WERI-Rb-1 (cell line): ENCODE results near the gene EVI2B.

Source experiments
- DNase-seq: peaks from one replicate; pipeline ENCODE4 v3.0.0-alpha.2; 2020
- H3K27ac ChIP-seq: fragments of 250-450 bp; sonication (Bioruptor Pico); 2 replicates; pipeline ENCODE4 v1.5.1; 2020; ENCODE audit warnings: mild to moderate bottlenecking, moderate library complexity
- H3K27me3 ChIP-seq: fragments of 250-450 bp; sonication (Bioruptor Pico); 2 replicates; pipeline ENCODE4 v1.5.1; 2021; ENCODE audit warnings: mild to moderate bottlenecking, low read depth, moderate library complexity; ENCODE audit not compliant: insufficient read depth, severe bottlenecking
- H3K36me3 ChIP-seq: fragments of 250-450 bp; sonication (Bioruptor Pico); 2 replicates; pipeline ENCODE4 v1.5.1; 2020; ENCODE audit warnings: mild to moderate bottlenecking, moderate library complexity
- H3K4me3 ChIP-seq: 2 replicates; pipeline ENCODE4 v1.5.1; 2011; ENCODE audit warnings: low read depth, mild to moderate bottlenecking, control low read depth, low read length
- H3K9me3 ChIP-seq: fragments of 250-450 bp; sonication (Bioruptor Pico); 2 replicates; pipeline ENCODE4 v1.5.1; 2021; ENCODE audit warnings: mild to moderate bottlenecking, moderate library complexity; ENCODE audit not compliant: severe bottlenecking
- TF ChIP-seq, protein P1 (sequence below): IDR thresholded peaks from 2 replicates; pipeline ENCODE4 v1.5.1; 2011; ENCODE audit warnings: low read depth, mild to moderate bottlenecking, control low read depth, inconsistent platforms, low read length

EVI2B gene

DNA sequence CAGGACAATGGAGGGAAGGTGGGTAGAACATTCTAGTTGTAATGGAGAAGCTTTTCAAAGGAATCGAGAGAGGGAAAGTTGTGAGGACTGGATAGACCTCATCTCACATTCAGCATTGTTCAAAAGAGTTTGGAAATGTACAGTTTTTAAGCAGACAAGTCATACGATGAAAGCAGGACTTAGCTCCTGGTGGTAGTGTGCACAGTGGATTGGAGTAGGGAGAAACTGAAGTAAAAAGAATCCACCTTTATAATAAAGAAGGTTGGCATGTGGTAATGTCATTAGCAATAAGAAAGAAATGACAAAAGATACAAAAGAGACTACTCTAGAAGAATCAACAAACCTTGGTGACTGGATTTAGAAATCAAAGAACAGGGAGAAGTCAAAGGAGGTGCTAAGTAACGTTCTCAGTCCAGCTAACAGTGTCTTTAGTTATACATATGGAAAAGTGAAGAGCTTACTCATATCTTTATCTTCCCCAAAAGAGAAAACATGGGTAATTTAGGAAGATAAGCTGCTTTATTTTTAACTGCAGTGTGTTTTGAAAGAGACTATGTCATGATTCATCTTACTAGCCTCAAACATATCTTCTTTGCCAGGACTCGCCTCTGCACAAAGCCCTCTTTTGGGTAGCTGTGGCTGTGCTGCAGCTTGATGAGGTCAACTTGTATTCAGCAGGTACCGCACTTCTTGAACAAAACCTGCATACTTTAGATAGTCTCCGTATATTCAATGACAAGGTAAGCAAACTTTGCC, 26.2 kb upstream of the EVI2B start:
- DNase-seq = no peak
- H3K27me3 ChIP-seq = no peaks in the 10 kb centered on the region
- H3K36me3 ChIP-seq = peaks cover 56% of the 10 kb centered on the region

DNA sequence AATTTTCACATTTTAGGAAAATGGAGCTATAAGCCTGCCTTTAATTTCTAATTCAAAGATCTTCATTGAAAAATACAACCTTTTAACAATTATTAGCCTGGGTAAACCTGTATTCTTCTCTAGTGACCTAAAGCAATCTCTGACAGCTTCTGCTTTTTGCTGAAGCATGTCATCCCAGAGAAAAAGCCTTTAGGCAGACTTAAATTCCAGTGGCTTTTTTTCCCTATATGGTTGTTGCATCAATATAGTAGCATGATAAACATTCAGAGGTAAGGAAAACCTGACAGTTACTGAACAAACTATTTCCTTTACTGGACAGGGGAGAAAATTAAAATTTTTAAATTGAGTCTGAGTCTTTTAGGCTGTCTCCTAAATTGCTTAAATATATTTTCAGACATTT, 15.4 kb upstream of the EVI2B start:
- H3K4me3 ChIP-seq = no peak overlapping the region
- TF ChIP-seq, protein P1, sequence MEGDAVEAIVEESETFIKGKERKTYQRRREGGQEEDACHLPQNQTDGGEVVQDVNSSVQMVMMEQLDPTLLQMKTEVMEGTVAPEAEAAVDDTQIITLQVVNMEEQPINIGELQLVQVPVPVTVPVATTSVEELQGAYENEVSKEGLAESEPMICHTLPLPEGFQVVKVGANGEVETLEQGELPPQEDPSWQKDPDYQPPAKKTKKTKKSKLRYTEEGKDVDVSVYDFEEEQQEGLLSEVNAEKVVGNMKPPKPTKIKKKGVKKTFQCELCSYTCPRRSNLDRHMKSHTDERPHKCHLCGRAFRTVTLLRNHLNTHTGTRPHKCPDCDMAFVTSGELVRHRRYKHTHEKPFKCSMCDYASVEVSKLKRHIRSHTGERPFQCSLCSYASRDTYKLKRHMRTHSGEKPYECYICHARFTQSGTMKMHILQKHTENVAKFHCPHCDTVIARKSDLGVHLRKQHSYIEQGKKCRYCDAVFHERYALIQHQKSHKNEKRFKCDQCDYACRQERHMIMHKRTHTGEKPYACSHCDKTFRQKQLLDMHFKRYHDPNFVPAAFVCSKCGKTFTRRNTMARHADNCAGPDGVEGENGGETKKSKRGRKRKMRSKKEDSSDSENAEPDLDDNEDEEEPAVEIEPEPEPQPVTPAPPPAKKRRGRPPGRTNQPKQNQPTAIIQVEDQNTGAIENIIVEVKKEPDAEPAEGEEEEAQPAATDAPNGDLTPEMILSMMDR = no peak
- no peaks in the 10 kb centered on the region for H3K27me3 ChIP-seq
- H3K9me3 ChIP-seq = no peaks in the 10 kb centered on the region
- H3K27ac ChIP-seq = no peak overlapping the region
- DNase-seq = no peak
- peaks cover 24% of the 10 kb centered on the region for H3K36me3 ChIP-seq

More for the DNA sequence above, 26.2 kb upstream of the EVI2B start:
- no peak overlapping the region for H3K4me3 ChIP-seq
- TF ChIP-seq, protein P1 = no peak
- no peaks in the 10 kb centered on the region for H3K9me3 ChIP-seq
- H3K27ac ChIP-seq = no peak overlapping the region

DNA sequence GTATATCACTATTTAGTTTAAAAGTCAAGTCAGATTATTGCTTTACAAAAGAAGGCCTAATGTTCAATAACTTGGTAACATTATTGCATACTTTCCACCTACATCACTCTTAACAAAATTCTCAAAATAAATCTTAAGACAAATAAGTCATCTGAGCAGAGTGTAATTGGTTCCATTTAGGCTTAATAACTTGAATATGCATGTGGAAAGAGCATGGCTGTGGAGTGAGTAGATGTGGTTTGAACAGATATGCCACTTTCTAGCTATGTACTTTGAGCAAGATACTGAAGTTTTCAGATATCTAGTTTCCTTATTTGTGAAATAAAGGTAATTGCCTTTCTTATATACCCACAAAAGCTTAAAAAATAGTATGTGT, 14.3 kb upstream of the EVI2B start:
- Histone ChIP-seq H3K27ac (no peak overlapping the region), H3K27me3 (no peaks in the 10 kb centered on the region), H3K36me3 (peaks cover 24% of the 10 kb centered on the region), H3K4me3 (no peak overlapping the region), H3K9me3 (no peaks in the 10 kb centered on the region)
- TF ChIP-seq, protein P1 = no peak
- DNase-seq = no peak

DNA sequence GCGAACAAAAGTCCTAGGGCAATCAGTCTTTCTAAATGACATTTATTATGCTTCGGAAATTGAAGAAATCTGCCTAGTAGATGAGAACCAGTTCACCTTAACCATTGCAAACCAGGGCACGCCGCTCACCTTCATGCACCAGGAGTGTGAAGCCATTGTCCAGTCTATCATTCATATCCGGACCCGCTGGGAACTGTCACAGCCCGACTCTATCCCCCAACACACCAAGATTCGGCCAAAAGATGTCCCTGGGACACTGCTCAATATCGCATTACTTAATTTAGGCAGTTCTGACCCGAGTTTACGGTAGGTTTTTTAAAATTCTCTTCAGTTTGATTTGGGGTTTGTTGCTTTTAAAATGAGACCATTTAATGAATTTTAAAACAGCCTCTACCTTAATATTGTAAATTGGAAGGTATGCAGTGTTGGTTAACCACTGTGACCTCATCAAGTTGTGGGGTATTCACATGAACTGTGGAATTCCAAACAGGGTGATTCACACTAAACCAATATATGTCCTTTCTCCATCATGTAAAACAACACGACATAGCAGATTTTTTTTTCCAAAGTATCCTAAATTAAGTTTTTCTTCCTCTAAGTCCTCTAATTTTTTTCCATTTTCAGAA, 13.8 kb upstream of the EVI2B start:
- TF ChIP-seq, protein P1 = no peak
- H3K27me3 ChIP-seq = no peaks in the 10 kb centered on the region
- no peak overlapping the region for H3K27ac ChIP-seq
- no peak overlapping the region for H3K4me3 ChIP-seq
- DNase-seq = no peak
- peaks cover 27% of the 10 kb centered on the region for H3K36me3 ChIP-seq
- H3K9me3 ChIP-seq = no peaks in the 10 kb centered on the region

DNA sequence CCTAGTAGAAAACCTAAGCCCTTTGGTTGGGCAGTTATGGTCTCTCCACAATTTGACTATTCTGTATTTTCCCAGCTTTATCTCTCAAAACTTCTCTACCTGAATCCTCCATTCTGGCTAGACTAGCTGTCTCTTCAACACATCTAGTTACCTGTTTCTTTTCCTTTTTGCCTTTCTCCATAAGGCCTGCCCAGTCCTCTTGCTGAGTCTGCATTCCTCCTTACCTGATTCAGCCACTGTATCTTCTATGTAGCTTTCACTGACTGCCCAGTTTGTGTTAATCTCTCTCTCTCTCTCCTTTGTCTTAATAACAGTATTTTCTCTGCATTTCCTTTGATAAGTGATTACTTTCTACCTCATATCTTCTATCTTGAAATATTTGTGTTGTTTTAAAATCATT, 9.7 kb upstream of the EVI2B start:
- TF ChIP-seq, protein P1 = no peak
- H3K27me3 ChIP-seq = no peaks in the 10 kb centered on the region
- no peak for DNase-seq
- no peaks in the 10 kb centered on the region for H3K9me3 ChIP-seq
- H3K27ac ChIP-seq = no peak overlapping the region
- peaks cover 22% of the 10 kb centered on the region for H3K36me3 ChIP-seq
- no peak overlapping the region for H3K4me3 ChIP-seq
